ENCODE measurements around the gene MEGF8. TPM values are rescaled to one million over a fixed set of nuclear protein-coding genes. Genes with fewer than 3 reads are reported as not detected.

The MEGF8 gene
- total RNA-seq, 1 donor from 2014 or later = 75.7 TPM

DNA sequence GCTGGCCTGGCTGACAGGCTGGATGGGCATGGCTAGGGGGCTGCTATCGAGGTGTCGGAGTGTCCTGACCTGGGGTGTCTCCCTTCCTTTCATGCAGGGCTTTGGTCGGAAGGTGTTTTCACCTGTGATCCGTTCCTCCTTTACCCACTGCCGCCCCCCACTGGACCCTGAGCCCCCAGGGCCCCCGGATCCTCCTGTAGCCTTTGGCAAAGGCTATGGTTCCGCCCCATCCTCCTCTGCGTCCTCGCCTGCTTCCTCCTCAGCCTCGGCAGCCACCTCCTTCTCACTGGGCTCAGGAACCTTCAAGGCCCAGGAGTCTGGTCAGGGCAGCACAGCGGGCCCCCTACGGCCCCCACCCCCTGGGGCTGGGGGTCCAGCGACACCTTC is 35.3 kb upstream of the MEGF8 start:
- no peak overlapping the region for H3K27ac Mint-ChIP-seq (ENCODE audit: unreplicated experiment)
- no peaks in the 10 kb centered on the region for H3K9me3 Mint-ChIP-seq (ENCODE audit: unreplicated experiment)
- no peak for DNase-seq (ENCODE audit: extremely low spot score, unreplicated experiment)
- peaks cover 32% of the 10 kb centered on the region for H3K36me3 Mint-ChIP-seq (ENCODE audit: unreplicated experiment)
- H3K27me3 Mint-ChIP-seq (ENCODE audit: unreplicated experiment) = no peaks in the 10 kb centered on the region
- peaks cover 14% of the 10 kb centered on the region for H3K4me1 Mint-ChIP-seq (ENCODE audit: unreplicated experiment)
- TF ChIP-seq, protein P1, sequence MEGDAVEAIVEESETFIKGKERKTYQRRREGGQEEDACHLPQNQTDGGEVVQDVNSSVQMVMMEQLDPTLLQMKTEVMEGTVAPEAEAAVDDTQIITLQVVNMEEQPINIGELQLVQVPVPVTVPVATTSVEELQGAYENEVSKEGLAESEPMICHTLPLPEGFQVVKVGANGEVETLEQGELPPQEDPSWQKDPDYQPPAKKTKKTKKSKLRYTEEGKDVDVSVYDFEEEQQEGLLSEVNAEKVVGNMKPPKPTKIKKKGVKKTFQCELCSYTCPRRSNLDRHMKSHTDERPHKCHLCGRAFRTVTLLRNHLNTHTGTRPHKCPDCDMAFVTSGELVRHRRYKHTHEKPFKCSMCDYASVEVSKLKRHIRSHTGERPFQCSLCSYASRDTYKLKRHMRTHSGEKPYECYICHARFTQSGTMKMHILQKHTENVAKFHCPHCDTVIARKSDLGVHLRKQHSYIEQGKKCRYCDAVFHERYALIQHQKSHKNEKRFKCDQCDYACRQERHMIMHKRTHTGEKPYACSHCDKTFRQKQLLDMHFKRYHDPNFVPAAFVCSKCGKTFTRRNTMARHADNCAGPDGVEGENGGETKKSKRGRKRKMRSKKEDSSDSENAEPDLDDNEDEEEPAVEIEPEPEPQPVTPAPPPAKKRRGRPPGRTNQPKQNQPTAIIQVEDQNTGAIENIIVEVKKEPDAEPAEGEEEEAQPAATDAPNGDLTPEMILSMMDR (IDR thresholded peaks at IDR 0.05) = no peak
- H3K4me3 Mint-ChIP-seq (ENCODE audit: unreplicated experiment) = no peak overlapping the region

DNA sequence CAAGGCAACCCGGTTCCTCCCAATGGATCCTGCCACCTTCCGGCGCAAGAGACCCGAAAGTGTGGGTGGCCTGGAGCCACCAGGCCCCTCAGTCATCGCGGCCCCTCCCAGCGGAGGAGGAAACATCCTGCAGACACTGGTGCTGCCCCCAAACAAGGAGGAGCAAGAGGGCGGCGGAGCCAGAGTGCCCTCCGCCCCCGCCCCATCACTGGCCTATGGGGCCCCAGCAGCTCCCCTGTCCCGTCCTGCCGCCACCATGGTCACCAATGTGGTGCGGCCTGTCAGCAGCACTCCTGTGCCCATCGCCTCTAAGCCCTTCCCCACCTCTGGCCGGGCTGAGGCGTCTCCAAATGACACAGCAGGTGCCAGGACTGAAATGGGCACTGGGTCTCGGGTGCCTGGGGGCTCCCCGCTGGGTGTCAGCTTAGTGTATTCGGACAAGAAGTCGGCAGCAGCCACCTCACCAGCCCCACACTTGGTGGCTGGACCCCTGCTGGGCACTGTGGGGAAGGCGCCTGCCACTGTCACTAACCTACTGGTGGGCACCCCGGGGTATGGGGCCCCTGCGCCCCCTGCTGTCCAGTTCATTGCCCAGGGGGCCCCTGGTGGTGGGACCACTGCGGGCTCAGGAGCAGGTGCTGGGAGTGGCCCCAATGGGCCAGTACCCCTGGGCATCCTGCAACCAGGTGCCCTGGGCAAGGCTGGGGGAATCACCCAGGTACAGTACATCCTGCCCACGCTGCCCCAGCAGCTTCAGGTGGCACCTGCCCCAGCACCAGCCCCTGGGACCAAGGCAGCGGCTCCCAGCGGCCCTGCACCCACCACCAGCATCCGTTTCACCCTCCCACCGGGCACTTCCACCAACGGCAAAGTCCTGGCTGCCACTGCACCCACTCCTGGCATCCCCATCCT is 34.7 kb upstream of the MEGF8 start:
- Mint-ChIP-seq H3K27ac (ENCODE audit: unreplicated experiment) (no peak overlapping the region), H3K36me3 (ENCODE audit: unreplicated experiment) (peaks cover 32% of the 10 kb centered on the region), H3K27me3 (ENCODE audit: unreplicated experiment) (no peaks in the 10 kb centered on the region), H3K9me3 (ENCODE audit: unreplicated experiment) (no peaks in the 10 kb centered on the region), H3K4me1 (ENCODE audit: unreplicated experiment) (peaks cover 8% of the 10 kb centered on the region), H3K4me3 (ENCODE audit: unreplicated experiment) (no peak overlapping the region)
- TF ChIP-seq, protein P1 (IDR thresholded peaks at IDR 0.05) = peak; percentile 24
- peak; percentile 85 for DNase-seq (ENCODE audit: extremely low spot score, unreplicated experiment)

DNA sequence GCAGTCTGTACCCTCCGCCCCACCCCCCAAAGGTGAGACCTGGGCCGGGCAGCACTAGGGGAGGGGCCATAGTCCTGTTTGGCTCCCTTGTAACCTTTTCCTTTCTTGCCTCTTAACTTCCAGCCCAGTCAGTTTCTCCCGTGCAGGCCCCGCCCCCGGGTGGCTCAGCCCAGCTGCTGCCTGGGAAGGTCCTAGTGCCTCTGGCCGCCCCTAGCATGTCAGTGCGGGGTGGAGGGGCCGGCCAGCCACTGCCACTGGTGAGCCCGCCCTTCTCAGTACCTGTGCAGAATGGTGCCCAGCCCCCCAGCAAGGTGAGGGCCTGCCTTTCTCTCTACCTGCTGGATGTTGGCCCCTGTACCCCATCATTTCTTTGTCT is 34.0 kb upstream of the MEGF8 start:
- H3K9me3 Mint-ChIP-seq (ENCODE audit: unreplicated experiment) = no peaks in the 10 kb centered on the region
- DNase-seq (ENCODE audit: extremely low spot score, unreplicated experiment) = no peak
- H3K4me1 Mint-ChIP-seq (ENCODE audit: unreplicated experiment) = peaks cover 1% of the 10 kb centered on the region
- no peak overlapping the region for H3K27ac Mint-ChIP-seq (ENCODE audit: unreplicated experiment)
- no peaks in the 10 kb centered on the region for H3K27me3 Mint-ChIP-seq (ENCODE audit: unreplicated experiment)
- TF ChIP-seq, protein P1 (IDR thresholded peaks at IDR 0.05) = no peak
- no peak overlapping the region for H3K4me3 Mint-ChIP-seq (ENCODE audit: unreplicated experiment)
- peaks cover 29% of the 10 kb centered on the region for H3K36me3 Mint-ChIP-seq (ENCODE audit: unreplicated experiment)

DNA sequence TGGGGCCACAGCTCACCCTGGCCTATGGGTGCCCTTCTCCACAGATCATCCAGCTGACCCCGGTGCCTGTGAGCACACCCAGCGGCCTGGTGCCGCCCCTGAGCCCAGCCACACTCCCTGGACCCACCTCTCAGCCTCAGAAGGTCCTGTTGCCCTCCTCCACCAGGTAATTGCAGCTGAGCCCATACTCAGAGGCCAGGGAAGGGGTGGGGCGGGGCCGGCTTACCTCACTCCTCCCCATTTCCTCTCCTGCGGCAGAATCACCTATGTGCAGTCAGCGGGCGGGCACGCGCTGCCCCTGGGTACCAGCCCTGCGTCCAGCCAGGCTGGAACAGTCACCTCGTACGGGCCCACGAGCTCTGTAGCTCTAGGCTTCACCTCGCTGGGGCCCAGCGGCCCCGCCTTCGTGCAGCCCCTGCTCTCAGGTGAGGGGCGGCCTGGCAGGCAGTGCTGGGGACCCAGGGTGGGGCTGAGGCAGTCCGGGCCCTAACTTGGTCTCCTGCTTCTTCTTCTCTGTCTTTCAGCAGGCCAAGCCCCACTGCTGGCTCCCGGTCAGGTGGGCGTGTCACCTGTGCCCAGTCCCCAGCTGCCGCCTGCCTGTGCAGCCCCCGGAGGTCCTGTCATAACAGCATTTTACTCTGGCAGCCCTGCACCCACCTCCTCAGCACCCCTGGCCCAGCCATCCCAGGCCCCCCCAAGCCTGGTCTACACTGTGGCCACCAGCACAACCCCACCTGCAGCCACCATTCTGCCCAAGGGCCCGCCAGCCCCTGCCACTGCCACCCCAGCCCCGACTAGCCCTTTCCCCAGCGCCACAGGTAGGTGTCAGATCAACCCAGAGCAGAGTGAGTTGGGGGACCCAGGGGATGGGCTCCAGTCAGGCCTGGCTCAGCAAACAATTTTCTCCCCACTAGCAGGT is 33.1 kb upstream of the MEGF8 start:
- H3K27me3 Mint-ChIP-seq (ENCODE audit: unreplicated experiment) = no peaks in the 10 kb centered on the region
- H3K4me1 Mint-ChIP-seq (ENCODE audit: unreplicated experiment) = peaks cover 1% of the 10 kb centered on the region
- TF ChIP-seq, protein P1 (IDR thresholded peaks at IDR 0.05) = no peak
- no peak overlapping the region for H3K4me3 Mint-ChIP-seq (ENCODE audit: unreplicated experiment)
- H3K36me3 Mint-ChIP-seq (ENCODE audit: unreplicated experiment) = peaks cover 29% of the 10 kb centered on the region
- DNase-seq (ENCODE audit: extremely low spot score, unreplicated experiment) = peak; percentile 84
- H3K27ac Mint-ChIP-seq (ENCODE audit: unreplicated experiment) = no peak overlapping the region
- H3K9me3 Mint-ChIP-seq (ENCODE audit: unreplicated experiment) = no peaks in the 10 kb centered on the region

DNA sequence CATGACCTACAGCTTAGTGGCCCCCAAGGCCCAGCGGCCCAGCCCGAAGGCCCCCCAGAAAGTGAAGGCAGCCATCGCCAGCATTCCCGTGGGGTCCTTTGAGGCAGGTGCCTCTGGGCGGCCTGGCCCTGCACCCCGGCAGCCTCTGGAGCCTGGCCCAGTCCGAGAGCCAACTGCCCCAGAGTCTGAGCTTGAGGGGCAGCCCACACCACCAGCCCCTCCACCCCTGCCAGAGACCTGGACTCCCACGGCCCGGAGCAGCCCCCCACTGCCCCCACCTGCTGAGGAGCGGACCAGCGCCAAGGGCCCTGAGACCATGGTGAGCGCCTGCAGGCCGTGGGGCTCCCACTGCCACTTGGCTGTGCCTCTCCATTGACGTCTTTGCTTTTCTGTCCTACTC is 32.5 kb upstream of the MEGF8 start:
- peaks cover 29% of the 10 kb centered on the region for H3K36me3 Mint-ChIP-seq (ENCODE audit: unreplicated experiment)
- TF ChIP-seq, protein P1 (IDR thresholded peaks at IDR 0.05) = no peak
- no peaks in the 10 kb centered on the region for H3K27me3 Mint-ChIP-seq (ENCODE audit: unreplicated experiment)
- DNase-seq (ENCODE audit: extremely low spot score, unreplicated experiment) = no peak
- no peak overlapping the region for H3K27ac Mint-ChIP-seq (ENCODE audit: unreplicated experiment)
- no peak overlapping the region for H3K4me3 Mint-ChIP-seq (ENCODE audit: unreplicated experiment)
- H3K9me3 Mint-ChIP-seq (ENCODE audit: unreplicated experiment) = no peaks in the 10 kb centered on the region
- peaks cover 1% of the 10 kb centered on the region for H3K4me1 Mint-ChIP-seq (ENCODE audit: unreplicated experiment)
